ENCODE results near the gene NMD3. TPM values are rescaled to one million over a fixed set of nuclear protein-coding genes. Genes with fewer than 3 reads are reported as not detected.

The NMD3 gene
- total and polyA plus RNA-seq, 2 of the 13 experiments (the other 11 are each of a cell fraction or from before 2014, with no cell fraction given): 44.2 to 55.2 TPM

GRCh38 chr3:161291191-161291901, 70.2 kb downstream of the NMD3 start:
- intact Hi-C loops (cut with micrococcal nuclease; ENCODE audit: unreplicated experiment) (no loop called here), in situ Hi-C loops (cut with HindIII; ENCODE audit: extremely low pct_ligation_motif_present, low pct_unique_long_range_greater_than_20kb) (no loop called here)
- Histone ChIP-seq H2AFZ (ENCODE audit: low read length) (no peak overlapping the region), H3K9ac (ENCODE audit: insufficient read depth, low read depth, low read length) (no peak overlapping the region), H3K79me2 (ENCODE audit: insufficient read depth, low read length) (no peaks in the 10 kb centered on the region), H3K27ac (ENCODE audit: extremely low read length, insufficient read depth, low read length) (no peak overlapping the region), H3K4me3 (replicated peaks in 1 of 3; ENCODE audit: insufficient read depth in 1 of 3, low read depth in 2 of 3, low read length in 3 of 3) (no peak overlapping the region), H4K20me1 (ENCODE audit: insufficient read depth, low read length) (no peaks in the 10 kb centered on the region), H3K27me3 (ENCODE audit: control insufficient read depth in 1 of 2, insufficient read depth in 2 of 2, low read length in 2 of 2) (no peaks in the 10 kb centered on the region), H3K4me2 (ENCODE audit: low read depth, low read length) (no peak overlapping the region), H3K4me1 (ENCODE audit: insufficient read depth, low read length) (no peaks in the 10 kb centered on the region), H3K9me3 (ENCODE audit: low read length) (no peaks in the 10 kb centered on the region), H3K36me3 (replicated peaks in 1 of 2; ENCODE audit: control insufficient read depth in 1 of 2, insufficient read depth in 2 of 2, low read length in 2 of 2) (no peaks in the 10 kb centered on the region)
- no peak for DNase-seq (ENCODE audit: low spot score)
- no peak for ATAC-seq
- ChIA-PET POLR2A (no interaction called here), CTCF (ENCODE audit: low intra/inter-chr PET ratio, low total read pairs) (no interaction called here)
- no TSS peak for BruUV-seq (replicated peaks)
- no peak for FAIRE-seq
- 81% methylated on average over 5 of the region's 5 CpGs for WGBS (ENCODE audit: low lambda C conversion rate)
- TF ChIP-seq HNRNPH1 (optimal IDR thresholded peaks at IDR 0.05; ENCODE audit: low read depth, low read length): no peak
- TF ChIP-seq ATF5 (CRISPR knock-in tag; IDR thresholded peaks at IDR 0.05; ENCODE audit: low read depth): no peak
- no peak for TF ChIP-seq AGO1 (IDR thresholded peaks at IDR 0.05; ENCODE audit: low read depth, low read length, poor library complexity, severe bottlenecking)
- TF ChIP-seq ZNF17 (CRISPR knock-in tag; IDR thresholded peaks at IDR 0.05): no peak
- no peak for TF ChIP-seq SALL2 (CRISPR knock-in tag; IDR thresholded peaks at IDR 0.05)
- no peak for TF ChIP-seq REXO4 (CRISPR knock-in tag; IDR thresholded peaks at IDR 0.05; ENCODE audit: borderline replicate concordance)
- no peak for TF ChIP-seq IRX3 (CRISPR knock-in tag; IDR thresholded peaks at IDR 0.05; ENCODE audit: borderline replicate concordance, low read depth)
- TF ChIP-seq EP300 (IDR thresholded peaks at IDR 0.05; ENCODE audit: low read depth in 2 of 2, low read length in 2 of 2): no peak
- TF ChIP-seq EP300 (CRISPR knock-in tag; IDR thresholded peaks at IDR 0.05; ENCODE audit: borderline replicate concordance): no peak
- TF ChIP-seq ATAD3A (CRISPR knock-in tag; IDR thresholded peaks at IDR 0.05): no peak
- TF ChIP-seq GLMP (CRISPR knock-in tag; IDR thresholded peaks at IDR 0.05; ENCODE audit: borderline replicate concordance): no peak
- TF ChIP-seq POGK (CRISPR knock-in tag; conservative IDR thresholded peaks at IDR 0.05): no peak
- no peak for TF ChIP-seq GABPB1 (CRISPR knock-in tag; IDR thresholded peaks at IDR 0.05)
- no peak for TF ChIP-seq ADNP (CRISPR knock-in tag; IDR thresholded peaks at IDR 0.05)
- TF ChIP-seq ZNF614 (CRISPR knock-in tag; IDR thresholded peaks at IDR 0.05; ENCODE audit: borderline replicate concordance): no peak
- no peak for TF ChIP-seq ZNF577 (CRISPR knock-in tag; IDR thresholded peaks at IDR 0.05; ENCODE audit: borderline replicate concordance, low read depth)
- TF ChIP-seq RARA (CRISPR knock-in tag; IDR thresholded peaks at IDR 0.05): no peak
- TF ChIP-seq BCL6 (CRISPR knock-in tag; IDR thresholded peaks at IDR 0.05): no peak
- TF ChIP-seq, protein P1, sequence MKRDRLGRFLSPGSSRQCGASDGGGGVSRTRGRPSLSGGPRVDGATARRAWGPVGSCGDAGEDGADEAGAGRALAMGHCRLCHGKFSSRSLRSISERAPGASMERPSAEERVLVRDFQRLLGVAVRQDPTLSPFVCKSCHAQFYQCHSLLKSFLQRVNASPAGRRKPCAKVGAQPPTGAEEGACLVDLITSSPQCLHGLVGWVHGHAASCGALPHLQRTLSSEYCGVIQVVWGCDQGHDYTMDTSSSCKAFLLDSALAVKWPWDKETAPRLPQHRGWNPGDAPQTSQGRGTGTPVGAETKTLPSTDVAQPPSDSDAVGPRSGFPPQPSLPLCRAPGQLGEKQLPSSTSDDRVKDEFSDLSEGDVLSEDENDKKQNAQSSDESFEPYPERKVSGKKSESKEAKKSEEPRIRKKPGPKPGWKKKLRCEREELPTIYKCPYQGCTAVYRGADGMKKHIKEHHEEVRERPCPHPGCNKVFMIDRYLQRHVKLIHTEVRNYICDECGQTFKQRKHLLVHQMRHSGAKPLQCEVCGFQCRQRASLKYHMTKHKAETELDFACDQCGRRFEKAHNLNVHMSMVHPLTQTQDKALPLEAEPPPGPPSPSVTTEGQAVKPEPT (CRISPR knock-in tag; IDR thresholded peaks at IDR 0.05; ENCODE audit: low read depth): no peak
- TF ChIP-seq THYN1 (CRISPR knock-in tag; IDR thresholded peaks at IDR 0.05; ENCODE audit: borderline replicate concordance, low read depth): no peak
